ENCODE measurements around the gene KRT2.

The KRT2 gene

DNA sequence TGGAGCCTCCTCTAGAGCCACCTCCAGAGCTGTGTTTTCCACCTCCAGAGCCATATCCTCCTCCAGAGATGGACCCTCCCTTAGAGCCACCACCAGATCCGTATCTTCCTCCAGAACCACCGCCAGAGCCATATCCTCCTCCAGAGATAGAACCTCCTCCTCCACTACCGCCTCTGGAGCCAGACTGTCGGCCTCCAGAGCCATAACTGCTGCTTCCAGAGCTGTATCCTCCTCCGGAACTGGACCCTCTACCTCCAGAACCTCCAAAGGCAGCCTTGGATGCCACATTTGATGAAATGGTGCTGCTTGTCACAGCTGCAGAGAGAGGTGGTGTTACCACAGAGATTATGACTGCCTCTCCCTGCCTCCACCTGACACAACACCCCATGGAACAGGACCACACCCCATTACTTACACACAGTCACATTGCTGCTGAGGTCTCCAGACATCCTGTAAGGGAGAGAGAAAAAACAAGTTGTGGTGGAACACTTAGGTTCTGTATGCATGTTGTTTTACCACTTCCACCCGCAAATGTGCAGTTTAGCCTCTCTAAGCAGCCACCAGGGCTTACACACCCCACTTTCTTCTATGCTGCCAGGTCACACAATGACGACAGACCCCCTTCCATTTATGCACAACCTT, 6.8 kb downstream of the KRT2 start (continued):
- TF ChIP-seq, protein P1, sequence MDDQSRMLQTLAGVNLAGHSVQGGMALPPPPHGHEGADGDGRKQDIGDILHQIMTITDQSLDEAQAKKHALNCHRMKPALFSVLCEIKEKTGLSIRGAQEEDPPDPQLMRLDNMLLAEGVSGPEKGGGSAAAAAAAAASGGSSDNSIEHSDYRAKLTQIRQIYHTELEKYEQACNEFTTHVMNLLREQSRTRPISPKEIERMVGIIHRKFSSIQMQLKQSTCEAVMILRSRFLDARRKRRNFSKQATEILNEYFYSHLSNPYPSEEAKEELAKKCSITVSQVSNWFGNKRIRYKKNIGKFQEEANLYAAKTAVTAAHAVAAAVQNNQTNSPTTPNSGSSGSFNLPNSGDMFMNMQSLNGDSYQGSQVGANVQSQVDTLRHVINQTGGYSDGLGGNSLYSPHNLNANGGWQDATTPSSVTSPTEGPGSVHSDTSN (CRISPR knock-in tag; IDR thresholded peaks at IDR 0.05) = no peak

GRCh38 chr12:52644078-52644415, 8.0 kb downstream of the KRT2 start:
- Histone ChIP-seq H3K9me3 (ENCODE audit: control insufficient read depth, insufficient read depth, low read depth, low read length) (no peaks in the 10 kb centered on the region), H3K4me1 (ENCODE audit: control insufficient read depth, insufficient read depth, low read length) (no peaks in the 10 kb centered on the region), H3K27ac (ENCODE audit: extremely low read depth, low read depth, low read length) (no peak overlapping the region), H3K36me3 (ENCODE audit: control insufficient read depth in 2 of 2, insufficient read depth in 1 of 2, low read length in 2 of 2) (no peaks in the 10 kb centered on the region), H3K4me3 (ENCODE audit: low read depth, low read length) (no peak overlapping the region)
- POLR2A ChIA-PET = no interaction called here
- CTCF ChIA-PET = no interaction called here
- TF ChIP-seq TSHZ1 (tag by site-specific recombination; IDR thresholded peaks at IDR 0.05; ENCODE audit: borderline replicate concordance) (no peak), ZNF548 (tag by site-specific recombination; IDR thresholded peaks at IDR 0.05) (no peak), ZNF280D (tag by site-specific recombination; IDR thresholded peaks at IDR 0.05) (no peak), ZNF280C (tag by site-specific recombination; IDR thresholded peaks at IDR 0.05) (no peak)

DNA sequence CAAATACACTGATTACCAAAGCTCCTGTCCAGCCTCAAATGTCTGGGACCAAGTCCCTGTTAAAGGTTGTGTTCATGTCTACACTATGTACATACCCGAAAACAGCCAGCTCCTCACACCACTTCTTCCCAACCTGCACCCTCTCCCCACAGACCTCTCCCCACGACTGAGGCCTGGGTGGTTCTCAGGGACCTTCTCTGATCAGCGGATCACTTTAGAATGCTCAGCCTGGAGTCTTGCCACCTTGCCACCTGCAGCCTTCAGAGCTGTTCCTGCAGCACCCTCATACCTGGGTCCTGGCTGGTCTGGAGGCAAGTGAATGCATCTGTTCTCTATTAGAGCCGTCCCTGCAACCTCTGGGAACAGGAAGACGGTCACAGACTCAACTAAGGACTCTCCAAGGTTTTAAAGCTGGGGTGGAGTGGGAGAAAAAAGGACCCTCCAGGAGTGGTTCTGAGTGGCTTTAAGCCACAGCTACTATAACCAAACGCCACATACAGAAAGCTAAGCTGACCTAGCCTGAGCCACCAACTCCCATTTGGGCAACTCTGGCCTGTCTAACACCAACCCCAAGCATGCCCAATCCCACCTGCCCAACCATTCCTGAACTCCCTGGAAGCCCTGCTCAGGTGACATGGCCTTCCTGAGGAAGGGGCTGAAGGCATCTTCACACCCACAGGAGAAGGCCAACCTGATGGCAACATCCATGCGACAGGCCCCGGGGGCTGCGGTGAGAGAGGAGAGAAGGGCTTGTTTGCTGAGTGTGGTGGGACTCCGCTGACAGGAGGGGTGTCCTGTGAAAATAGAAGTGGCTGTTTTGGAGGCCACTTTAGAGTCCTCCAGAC, 8.6 kb downstream of the KRT2 start:
- ChIA-PET CTCF (interaction anchor here (0.6 to 0.8 kb wide), 2 partner anchors 48 to 429 kb away, joined by 3 read pairs; no protein-coding TSS in a partner anchor), POLR2A (no interaction called here)
- TF ChIP-seq ZNF777 (tag by site-specific recombination; IDR thresholded peaks at IDR 0.05; ENCODE audit: borderline replicate concordance) = no peak
- TF ChIP-seq ZNF843 (tag by site-specific recombination; IDR thresholded peaks at IDR 0.05) = no peak
- no peak for TF ChIP-seq ZNF133 (tag by site-specific recombination; IDR thresholded peaks at IDR 0.05)
- TF ChIP-seq HOXC10 (CRISPR knock-in tag; IDR thresholded peaks at IDR 0.05) = no peak
- no peak for TF ChIP-seq ZNF626 (tag by site-specific recombination; IDR thresholded peaks at IDR 0.05)
- no peak for TF ChIP-seq ZNF121 (tag by site-specific recombination; IDR thresholded peaks at IDR 0.05)
- no peak for TF ChIP-seq ZNF571 (tag by site-specific recombination; IDR thresholded peaks at IDR 0.05)
- no peak for TF ChIP-seq ZFHX2 (tag by site-specific recombination; conservative IDR thresholded peaks at IDR 0.05)
- TF ChIP-seq HOXD13 (CRISPR knock-in tag; IDR thresholded peaks at IDR 0.05; ENCODE audit: borderline replicate concordance) = no peak
- no peak for TF ChIP-seq MZF1 (tag by site-specific recombination; IDR thresholded peaks at IDR 0.05; ENCODE audit: borderline replicate concordance)
- no peak for TF ChIP-seq ZXDB (tag by site-specific recombination; IDR thresholded peaks at IDR 0.05)
- TF ChIP-seq ZNF555 (tag by site-specific recombination; conservative IDR thresholded peaks at IDR 0.05) = no peak
- H3K36me3 ChIP-seq (ENCODE audit: control insufficient read depth in 2 of 2, insufficient read depth in 1 of 2, low read length in 2 of 2) = no peaks in the 10 kb centered on the region
- no peak overlapping the region for H3K27ac ChIP-seq (ENCODE audit: extremely low read depth, low read depth, low read length)
- no peaks in the 10 kb centered on the region for H3K4me1 ChIP-seq (ENCODE audit: control insufficient read depth, insufficient read depth, low read length)
- no peak overlapping the region for H3K4me3 ChIP-seq (ENCODE audit: low read depth, low read length)
- H3K9me3 ChIP-seq (ENCODE audit: control insufficient read depth, insufficient read depth, low read depth, low read length) = no peaks in the 10 kb centered on the region
